Activated CD4-positive, CD25-positive, alpha-beta regulatory T cell treated with anti-CD3 and anti-CD28 coated beads, Interleukin-2, amount 50 U/mL, for 16 hours (primary cell): ENCODE results near the gene FMN2.
"Not testable (repeated sequence)": the region's sequence is repeated elsewhere in the genome, so short reads cannot be mapped to it uniquely, and the experiment has no call there.

Experiments used
- DNase-seq: peaks from one replicate; pipeline ENCODE4 v3.0.0-alpha.2; 2020; ENCODE audit warnings: low read depth, low spot score

The FMN2 gene

DNA sequence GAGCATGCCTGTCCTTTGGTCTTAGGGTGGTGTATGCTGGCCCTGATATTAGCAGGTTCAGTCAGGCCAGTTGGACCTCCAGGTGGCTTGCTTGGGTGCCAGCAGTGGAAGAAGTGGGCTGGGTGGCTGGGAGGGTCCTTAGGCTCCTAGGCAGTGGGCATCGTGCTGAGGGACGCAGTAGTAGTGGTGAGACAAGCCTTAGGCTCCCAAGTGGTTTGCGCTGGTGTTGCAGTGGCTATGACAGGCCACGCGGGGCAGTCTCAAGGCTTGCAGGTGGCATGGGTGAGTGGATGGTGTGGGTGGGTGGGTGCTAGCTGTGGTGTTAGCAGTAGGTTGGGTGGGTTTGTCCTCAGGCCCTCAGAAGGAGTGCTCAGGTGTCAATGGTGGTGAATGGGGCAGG is 162.3 kb downstream of the FMN2 start:
- no peak for DNase-seq

DNA sequence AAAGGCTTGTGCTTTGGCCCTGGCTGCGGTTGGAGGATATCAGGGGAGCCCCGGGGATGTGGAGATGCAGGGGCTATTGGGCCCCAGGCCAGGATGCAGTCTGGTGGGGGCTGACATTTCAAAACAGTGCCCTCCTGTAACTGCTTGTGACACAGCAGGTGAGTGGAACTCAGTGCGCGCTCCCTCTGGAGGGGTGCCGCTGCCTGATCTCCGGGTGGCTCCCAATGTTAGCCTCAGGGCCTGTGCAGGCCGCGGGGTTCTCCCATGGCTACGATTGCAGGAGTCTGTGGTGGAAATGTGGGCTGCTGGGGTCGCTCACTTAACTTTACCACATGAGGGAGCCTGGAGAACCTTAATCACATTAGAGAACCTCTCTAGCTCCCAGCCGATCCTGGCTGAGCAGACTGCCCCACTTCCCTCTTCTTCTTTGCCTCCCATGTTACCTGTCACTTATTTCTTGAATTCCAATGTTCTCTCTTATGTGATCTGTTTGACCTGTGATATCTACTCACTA is 163.2 kb downstream of the FMN2 start:
- DNase-seq = no peak

DNA sequence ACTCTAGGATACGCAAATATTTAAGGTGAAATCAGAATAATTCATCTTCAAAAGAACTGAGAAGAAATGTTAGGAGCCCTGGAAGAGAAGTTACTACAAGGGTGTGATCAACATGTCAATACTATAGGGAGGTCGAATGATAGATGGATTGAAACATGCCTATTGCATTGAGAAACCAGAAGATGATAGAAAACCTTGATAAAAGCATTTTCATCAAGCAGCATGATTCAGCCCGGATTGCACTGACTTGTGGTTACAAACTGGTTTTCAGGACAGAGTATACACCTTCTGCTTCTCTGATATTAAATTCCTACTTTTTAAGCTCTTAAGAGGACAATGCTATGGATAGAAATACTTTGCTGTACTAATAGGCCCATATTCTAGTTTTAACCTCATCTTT is 164.2 kb downstream of the FMN2 start:
- no peak for DNase-seq

DNA sequence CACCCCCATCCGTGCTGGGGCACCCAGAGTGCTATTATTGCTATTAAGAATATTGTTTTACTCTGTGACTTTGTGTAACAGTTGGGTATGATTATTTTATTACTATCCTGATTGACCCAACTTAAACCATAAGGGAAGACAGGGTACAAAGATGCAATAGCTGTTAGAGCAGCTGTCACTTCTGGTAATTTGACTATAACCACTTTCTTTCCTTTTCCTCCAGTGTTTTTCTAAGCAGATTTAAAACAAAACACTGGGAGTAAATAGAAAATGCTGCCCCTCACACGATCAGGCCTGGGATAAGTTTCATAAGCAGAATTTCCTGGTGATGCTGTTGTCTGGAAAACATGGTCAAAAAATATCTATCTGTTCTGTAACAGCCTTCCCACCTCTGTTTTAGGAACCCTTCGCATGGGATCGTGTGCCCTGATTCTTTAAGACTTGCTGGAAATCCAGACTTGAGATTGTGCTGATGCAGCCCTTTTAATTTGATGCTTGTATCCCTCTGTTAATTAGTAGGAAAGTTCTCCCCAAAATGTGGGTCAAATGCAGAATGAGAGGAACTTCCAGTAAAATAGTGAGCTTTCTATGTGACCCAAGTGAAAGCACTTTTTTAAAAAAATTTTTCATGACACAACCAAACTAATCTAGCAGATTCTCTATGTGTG is 165.3 kb downstream of the FMN2 start:
- DNase-seq = no peak

DNA sequence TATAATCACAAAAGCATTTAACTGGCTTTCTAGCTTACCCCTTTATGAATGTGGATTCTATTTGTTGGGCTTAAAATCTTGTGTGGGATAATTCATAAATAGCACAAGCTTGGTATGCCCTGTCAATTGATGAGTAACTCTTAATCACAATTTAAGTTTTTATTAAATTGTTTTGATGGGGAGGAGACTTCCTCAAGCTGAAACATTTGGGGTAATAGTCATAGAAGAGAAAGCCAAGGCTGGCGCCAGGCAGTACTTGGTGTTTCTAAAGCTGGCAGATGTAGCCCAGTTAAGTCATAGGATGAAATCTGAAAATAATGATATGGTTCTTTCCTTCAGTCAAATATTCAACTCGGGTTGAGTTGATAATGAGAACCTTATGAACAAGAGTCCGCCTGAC is 167.2 kb downstream of the FMN2 start:
- no peak for DNase-seq

DNA sequence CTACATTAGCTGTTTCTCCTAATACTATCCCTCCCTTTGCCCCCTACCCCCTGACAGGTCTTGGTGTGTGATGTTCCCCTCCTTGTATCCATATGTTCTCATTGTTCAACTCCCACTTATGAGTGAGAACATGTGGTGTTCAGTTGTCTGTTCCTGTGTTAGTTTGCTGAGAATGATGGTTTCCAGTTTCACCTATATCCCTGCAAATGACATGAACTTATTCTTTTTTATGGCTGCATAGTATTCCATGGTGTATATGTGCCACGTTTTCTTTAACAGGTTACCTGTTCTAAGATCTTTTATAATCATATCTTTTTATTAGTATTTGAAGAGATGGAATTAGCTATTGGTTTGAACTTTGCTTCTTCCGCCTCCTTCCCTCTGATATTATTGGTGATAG is 172.8 kb downstream of the FMN2 start:
- DNase-seq = not testable (repeated sequence)

DNA sequence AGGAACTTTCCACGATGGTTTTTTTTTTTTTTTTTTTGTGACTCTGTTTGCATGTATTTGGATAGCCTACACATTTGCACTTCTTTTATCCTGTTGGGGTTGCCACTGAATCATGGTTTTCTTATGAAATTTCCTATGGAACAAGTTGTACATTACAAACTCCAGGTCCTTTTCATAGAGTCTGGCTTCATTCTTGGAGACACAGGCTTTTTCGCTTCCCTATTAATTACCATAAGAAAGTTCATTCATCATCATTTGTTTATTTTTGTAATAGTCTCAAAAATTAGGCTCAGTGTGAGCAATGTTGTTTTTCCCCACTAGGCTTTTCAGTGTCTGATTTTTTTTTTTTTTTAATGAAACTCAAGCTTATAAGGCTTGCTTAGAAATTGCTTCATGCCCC is 179.4 kb downstream of the FMN2 start:
- no peak for DNase-seq

DNA sequence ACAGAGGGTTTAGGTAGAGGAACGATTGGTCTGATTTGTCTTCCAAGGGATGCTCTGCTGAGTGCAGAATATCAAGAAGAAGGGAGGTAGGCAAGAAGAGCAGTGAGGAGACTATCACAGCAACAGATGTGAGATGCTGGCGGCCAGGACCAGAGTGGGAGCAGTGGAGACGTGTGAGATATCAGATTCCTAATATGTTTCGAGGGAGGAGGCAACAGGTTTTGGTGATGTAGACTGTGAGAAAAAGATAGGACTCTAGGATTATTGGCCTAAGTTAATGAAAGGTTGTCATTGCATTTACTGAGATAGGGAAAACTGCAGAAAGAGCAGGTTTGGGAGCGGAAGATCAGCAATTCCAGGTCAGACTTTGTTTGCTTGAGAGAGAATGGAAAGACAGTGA is 182.9 kb downstream of the FMN2 start:
- no peak for DNase-seq

DNA sequence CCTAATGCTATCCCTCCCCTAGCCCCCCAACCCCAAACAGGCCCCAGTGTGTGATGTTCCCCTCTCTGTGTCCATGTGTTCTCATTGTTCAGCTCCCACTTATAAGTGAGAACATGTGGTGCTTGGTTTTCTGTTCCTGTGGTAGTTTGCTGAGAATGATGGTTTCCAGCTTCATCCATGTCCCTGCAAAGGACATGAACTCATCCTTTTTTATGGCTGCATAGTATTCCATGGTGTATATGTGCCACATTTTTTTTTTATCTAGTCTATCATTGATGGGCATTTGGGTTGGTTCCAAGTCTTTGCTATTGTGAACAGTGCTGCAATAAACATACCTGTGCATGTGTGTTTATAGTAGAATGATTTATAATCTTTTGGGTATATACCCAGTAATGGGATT is 183.5 kb downstream of the FMN2 start:
- not testable (repeated sequence) for DNase-seq

DNA sequence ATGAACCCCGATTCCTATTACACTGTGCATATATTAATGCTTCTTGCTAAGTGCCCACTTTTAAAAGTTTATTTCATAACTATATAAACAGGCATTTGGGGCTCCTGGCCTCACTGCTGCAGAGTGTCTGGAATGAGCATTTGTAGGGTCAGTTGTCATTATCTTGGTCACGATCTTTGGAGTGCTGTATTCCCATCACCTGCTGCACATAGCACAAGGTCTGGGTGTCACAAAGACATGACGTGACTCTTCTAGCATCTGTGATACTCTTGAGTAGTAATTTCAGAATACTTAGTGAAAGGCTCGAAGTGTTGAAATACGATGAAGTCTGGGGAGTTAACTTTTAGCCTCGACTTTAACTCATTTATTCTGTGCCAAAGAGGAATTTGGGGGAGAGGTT is 186.4 kb downstream of the FMN2 start:
- DNase-seq = no peak

DNA sequence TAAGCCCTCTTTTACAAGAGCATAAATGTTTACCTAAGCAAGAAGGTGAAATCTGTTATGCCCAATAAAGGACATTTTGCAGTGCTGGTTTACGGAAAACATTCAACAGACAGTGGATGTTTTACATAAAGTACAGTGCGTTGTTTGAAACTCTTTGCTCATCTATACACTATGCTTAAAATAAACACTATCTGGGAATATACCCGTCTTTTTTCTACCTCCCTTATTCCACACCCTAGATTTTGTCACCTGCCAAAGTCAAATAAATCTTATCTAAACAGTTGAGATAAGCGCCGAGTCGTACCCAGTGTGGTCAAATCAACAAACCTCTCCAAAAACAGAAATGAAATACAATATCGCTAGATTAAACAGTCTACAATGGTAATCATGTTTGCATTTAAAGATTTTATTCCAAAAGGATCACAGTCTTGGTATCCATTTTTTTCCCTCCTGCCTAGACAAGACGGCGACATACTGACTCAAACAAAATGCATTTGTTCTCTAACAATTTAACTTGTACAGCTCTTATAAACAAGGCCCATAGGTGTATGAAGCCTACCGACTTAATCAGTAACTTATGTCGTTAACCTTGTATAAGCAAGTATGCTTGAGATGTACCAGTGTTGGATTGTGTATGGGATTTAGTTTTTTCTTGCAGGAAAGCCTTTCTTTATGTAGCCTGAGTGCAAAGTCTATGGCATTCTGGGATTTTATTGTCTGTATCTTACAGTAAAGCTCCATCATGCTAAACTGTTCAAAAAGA is 189.1 kb downstream of the FMN2 start:
- DNase-seq = no peak

DNA sequence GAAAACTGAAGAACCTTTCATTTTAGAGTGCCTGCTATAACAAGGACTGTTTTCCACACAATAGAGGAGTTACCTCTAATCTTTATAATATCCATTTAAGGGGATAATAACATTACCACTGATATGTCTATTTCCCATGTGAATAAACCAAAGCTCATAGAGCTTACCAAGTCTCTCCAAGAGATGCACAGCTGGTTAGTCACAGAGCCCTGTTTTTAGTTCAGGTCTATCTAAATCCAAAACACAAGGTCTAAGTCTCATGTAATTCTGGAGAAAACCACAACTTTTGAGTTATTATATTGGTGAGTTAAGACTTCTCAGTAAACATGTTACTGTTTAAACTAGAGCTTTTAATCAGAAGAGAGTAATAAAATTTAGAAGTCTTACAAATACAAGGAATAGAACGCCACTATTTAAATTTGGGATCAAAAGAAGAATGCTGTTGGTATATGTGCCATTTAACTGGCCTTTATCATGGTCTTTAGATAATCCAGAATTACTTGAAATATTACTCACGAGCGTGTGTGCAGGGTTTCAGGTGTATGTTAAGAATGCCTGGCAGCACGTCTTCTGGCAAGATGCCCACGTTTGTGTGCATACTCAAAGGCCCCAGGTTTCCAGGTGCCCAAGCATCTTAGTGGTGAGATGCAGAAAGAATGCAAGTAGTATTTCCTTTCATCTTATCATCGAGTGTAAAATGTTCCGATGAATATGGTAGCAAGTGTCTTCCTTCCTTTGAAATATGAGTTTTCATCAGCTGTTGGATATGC is 190.6 kb downstream of the FMN2 start:
- no peak for DNase-seq

DNA sequence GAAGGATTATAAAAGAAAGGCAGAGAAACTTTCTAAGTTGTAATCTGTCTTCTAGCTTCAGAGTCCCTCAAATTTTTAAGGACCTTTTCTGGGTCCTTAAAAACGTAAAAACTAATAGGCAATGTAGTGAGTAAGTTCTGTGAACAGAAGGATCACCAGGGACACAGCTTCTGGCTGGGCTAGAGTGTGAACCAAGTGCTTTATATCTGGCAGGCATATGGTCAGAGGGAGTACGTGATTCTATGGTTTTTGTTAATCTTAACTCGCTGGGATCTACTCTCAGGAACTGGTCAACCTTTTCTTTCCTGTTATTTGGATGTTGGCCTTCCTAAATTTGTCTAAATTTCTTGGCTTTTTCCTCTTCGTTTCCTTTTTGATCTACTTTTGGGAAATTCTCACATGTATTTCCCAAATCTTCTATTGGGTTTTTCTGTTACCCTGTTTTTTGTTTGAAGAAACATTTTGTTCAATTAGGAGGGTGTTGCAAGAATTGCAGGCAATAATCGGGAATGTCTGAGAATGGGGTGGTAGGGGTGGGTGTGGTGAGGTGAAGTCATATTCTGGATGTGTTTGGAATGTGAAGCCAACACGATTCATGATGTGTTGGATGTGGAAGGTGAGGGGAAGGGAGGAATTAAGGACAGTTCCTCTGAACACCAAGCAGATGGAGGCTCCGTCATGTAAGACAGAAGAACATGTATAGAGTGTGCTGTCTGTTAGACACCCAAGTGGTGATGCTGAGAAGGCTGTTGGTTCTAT is 193.2 kb downstream of the FMN2 start:
- DNase-seq = no peak

DNA sequence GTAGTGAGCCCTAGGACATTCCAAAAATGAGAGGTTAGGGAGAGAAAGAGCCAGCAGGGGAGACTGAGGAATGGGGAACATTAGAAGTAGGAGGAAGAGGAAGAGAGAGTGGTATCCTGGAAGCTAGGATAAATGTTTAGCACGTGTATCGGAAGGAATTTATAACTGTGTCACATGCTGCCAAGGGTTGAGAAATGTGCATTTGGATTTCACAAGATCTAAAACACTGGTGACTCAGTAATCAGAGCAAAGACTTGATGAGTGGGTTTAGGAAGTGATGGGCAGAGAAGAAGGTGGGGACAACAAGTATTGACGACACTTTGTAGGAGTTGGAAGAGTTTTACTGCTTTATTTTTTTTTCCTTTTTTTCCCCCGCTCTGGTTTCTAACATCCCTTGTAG is 193.9 kb downstream of the FMN2 start:
- no peak for DNase-seq

DNA sequence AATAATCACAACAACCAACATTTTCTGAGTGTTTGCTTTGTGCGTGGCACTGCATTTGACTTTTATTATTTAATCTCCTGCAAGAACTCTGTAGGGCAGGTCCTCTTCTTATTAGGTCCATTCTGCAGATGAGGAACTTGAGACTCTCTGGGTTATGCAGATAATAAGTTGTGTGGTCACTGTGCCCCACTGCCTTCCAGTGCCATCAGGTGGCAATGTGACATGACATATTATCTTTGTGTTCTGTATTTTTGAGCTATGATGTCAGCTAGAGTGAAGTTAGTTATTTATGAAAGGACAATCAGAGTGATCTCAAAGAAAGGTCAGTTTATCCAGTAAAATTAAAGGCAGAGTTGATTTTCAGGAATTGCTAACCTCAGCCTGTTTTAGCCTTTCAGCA is 196.0 kb downstream of the FMN2 start:
- no peak for DNase-seq

DNA sequence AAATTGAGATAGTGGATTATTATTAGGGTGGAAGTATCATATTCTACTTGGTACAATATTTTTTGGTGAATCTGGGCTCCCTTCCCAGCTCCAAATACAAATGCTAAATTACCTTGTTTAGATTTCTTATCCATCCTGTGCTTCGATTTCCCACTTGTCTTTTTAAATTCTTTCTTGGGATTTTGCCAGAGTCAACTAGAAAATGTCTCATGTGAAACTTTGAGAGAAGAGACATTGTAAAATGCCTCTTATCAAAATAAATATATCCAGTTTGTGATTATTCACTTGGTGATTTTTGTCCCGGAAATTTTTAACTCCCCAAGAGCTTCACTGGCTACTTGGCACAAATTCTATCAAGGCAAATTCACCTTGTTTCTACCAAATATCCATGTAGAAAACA is 202.0 kb downstream of the FMN2 start:
- no peak for DNase-seq

DNA sequence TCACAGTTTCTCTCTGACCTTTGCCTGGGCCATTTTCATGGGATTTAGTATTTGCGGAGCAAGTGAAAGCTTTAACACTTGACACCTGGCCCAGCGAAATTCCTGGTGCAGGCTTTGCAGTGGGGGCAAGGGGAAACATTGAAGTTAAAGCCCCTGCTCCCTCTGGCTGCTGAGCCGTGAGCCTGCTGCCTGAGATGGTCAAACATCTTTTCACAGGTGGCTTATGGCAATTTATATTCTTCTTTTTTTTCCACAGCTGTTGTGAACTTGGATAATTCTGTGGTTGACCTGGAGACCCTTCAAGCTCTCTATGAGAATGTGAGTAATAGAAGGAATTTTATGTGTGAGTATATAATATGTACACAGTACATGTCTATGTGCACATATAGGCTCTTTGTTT is 202.9 kb downstream of the FMN2 start:
- DNase-seq = no peak

DNA sequence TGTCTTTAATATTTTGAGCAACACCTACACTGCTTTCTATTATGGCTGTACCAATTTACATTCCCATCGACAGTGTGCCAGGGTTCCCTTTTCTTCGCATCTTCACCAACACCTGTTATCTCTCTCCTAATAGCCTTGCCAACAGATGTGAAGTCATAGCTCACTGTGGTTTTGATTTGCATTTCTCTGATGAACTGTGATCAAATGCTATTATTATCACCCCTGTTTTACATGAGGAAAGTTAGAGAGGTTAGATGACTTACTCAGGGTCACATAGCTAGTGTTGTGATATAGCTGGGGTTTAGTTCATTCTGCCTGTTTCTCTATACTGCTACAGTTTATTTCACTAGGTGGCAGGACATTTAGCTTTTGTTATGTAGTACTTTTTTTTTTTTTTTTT is 204.1 kb downstream of the FMN2 start:
- DNase-seq = no peak

DNA sequence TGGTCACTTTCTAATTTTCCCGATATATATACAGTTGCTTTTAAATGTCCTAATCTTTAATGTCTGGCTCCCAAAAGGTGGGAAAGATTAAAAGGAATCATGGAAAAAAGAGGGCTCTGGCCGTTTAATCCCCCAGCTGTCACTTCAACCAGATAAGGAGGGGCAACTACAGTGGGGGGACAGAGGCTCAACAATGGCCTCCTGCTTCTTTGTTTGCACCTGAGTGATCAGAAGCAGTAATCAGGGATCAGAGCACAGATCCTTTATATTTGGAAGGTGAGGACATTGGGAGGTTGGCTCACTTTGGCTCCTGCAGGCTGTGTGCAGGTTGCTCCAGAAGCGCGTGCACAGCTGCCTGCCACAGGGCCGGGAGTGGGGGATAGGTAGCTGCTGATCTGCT is 212.8 kb downstream of the FMN2 start:
- DNase-seq = no peak

DNA sequence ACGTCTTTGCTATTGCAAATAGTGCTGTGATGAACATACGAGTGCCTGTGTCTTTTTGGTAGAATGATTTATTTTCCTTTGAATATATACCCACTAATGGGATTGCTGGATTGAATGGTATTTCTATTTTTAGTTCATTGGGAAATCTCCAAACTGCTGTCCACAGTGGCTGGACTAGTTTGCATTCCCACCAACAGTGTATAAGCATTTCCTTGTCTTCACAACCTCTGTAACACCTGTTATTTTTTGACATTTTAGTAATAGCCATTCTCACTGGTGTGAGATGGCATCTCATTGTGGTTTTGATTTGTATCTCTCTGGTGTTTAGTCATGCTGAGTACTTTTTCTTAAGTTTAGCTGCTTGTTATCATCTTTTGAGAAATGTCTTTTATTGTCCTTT is 215.0 kb downstream of the FMN2 start:
- DNase-seq = no peak

DNA sequence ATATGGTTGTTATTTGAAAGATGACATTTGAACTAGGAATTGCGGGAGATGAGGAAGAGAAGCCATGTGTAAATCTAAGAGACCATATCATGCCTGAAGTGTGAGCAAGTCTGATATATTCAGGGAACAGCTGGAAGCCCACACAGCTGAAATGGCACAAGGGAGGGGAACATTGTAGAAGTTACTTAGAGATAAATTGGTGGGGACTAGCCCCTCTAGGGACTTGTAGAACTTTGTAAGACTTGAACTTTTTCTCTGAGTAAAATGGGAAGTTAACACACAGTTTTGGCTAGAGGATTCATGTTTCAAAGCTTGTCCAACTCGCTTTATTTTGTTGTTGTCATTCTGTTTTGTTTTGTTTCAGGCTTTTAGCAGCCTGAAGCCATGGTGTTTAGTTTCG is 216.4 kb downstream of the FMN2 start:
- no peak for DNase-seq

DNA sequence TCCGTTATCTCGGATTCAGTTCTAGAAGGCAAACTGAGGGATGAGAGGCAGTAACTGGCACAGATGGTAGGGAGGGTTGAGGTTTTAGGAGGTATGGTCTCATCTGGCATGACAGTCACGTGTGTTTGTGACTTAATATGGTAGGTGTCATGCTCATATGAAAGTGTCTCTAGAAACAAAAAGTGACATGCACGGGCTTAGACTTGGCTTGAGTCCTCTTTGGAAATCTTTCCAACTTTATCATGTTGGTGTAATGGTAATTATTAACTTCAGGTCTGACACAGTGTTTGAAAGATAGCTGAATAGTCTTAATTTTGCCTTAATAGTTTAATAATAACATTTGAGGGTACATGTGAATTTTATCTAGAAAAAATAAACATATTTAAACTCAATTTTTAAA is 218.1 kb downstream of the FMN2 start:
- no peak for DNase-seq
